MCF 10A (cell line): ENCODE results near the gene SHANK3. TPM values are rescaled to one million over a fixed set of nuclear protein-coding genes. Genes with fewer than 3 reads are reported as not detected.
A peak's percentile ranks its signal among the peaks of the same experiment; 100 is the strongest.

Experiments used
- BruUV-seq: library from RNA; stranded (reverse); fragments of 400-500 nt; replicated peaks from 2 replicates; lab custom pipeline; 2021; lab: Mats Ljungman, UMichigan
- CTCF ChIA-PET: fragments of 300-600 bp; sonication (Branson Sonifier 250); formaldehyde crosslinking; extraction: SDS; loops from one replicate; lab custom pipeline; 2021; ENCODE audit warnings: antibody characterized with exemption, inconsistent platforms; lab: Yijun Ruan, JAX
- POLR2A ChIA-PET: fragments of 300-600, 350-650 bp; sonication (Branson Sonifier 250); formaldehyde crosslinking; extraction: SDS; loops from one replicate; lab custom pipeline; 2020; ENCODE audit warnings: antibody characterized with exemption, inconsistent platforms; lab: Yijun Ruan, JAX
- DNase-seq: peaks from one replicate; pipeline ENCODE4 v3.0.0-alpha.2; 2018; ENCODE audit not compliant: unreplicated experiment
- H3K27ac Mint-ChIP-seq: one replicate; pipeline ENCODE4 v1.8.0; 2022; ENCODE audit warnings: mild to moderate bottlenecking, low read depth, mixed read lengths; ENCODE audit not compliant: unreplicated experiment
- H3K27me3 Mint-ChIP-seq: one replicate; pipeline ENCODE4 v1.8.0; 2022; ENCODE audit warnings: mixed read lengths; ENCODE audit not compliant: insufficient read depth, unreplicated experiment
- H3K36me3 Mint-ChIP-seq: one replicate; pipeline ENCODE4 v1.8.0; 2022; ENCODE audit warnings: mild to moderate bottlenecking, moderate library complexity, mixed read lengths; ENCODE audit not compliant: insufficient read depth, unreplicated experiment
- H3K4me1 Mint-ChIP-seq: one replicate; pipeline ENCODE4 v1.8.0; 2022; ENCODE audit warnings: mixed read lengths; ENCODE audit not compliant: insufficient read depth, unreplicated experiment
- H3K4me3 Mint-ChIP-seq: one replicate; pipeline ENCODE4 v1.8.0; 2022; ENCODE audit warnings: mild to moderate bottlenecking, moderate library complexity, mixed read lengths; ENCODE audit not compliant: unreplicated experiment
- H3K9me3 Mint-ChIP-seq: one replicate; pipeline ENCODE4 v1.8.0; 2022; ENCODE audit warnings: mixed read lengths; ENCODE audit not compliant: unreplicated experiment
- intact Hi-C: fragments of 100-400 bp; cut with micrococcal nuclease; formaldehyde crosslinking; loops from 2 replicates; pipeline ENCODE4 v1.14.1; 2022
- total RNA-seq: library from RNA; stranded (reverse); gene quantifications from 2 replicates; pipeline ENCODE4 v1.2.3, GENCODE V29; 2022
- TF ChIP-seq, protein P1 (sequence below): fragments of 200-600 bp; IDR thresholded peaks from one replicate; pipeline ENCODE4 v1.8.0; 2022; ENCODE audit warnings: antibody characterized with exemption, mild to moderate bottlenecking; ENCODE audit not compliant: unreplicated experiment

SHANK3 gene
- total RNA-seq, 1 experiment from 2014 or later: 1.2 TPM

GRCh38 chr22:50697667-50698506 lies 25.3 kb downstream of the SHANK3 start:
- no peaks in the 10 kb centered on the region for H3K36me3 Mint-ChIP-seq
- intact Hi-C loops: no loop called here
- DNase-seq: no peak
- H3K4me1 Mint-ChIP-seq: no peaks in the 10 kb centered on the region
- no TSS peak for BruUV-seq
- ChIA-PET CTCF (interaction anchor here (2.0 kb wide), 1 partner anchor 77 kb away, joined by 4 read pairs; no protein-coding TSS in a partner anchor), POLR2A (no interaction called here)
- H3K27ac Mint-ChIP-seq: no peak overlapping the region
- no peaks in the 10 kb centered on the region for H3K27me3 Mint-ChIP-seq
- H3K4me3 Mint-ChIP-seq: peak overlapping the region; percentile 69
- TF ChIP-seq, protein P1, sequence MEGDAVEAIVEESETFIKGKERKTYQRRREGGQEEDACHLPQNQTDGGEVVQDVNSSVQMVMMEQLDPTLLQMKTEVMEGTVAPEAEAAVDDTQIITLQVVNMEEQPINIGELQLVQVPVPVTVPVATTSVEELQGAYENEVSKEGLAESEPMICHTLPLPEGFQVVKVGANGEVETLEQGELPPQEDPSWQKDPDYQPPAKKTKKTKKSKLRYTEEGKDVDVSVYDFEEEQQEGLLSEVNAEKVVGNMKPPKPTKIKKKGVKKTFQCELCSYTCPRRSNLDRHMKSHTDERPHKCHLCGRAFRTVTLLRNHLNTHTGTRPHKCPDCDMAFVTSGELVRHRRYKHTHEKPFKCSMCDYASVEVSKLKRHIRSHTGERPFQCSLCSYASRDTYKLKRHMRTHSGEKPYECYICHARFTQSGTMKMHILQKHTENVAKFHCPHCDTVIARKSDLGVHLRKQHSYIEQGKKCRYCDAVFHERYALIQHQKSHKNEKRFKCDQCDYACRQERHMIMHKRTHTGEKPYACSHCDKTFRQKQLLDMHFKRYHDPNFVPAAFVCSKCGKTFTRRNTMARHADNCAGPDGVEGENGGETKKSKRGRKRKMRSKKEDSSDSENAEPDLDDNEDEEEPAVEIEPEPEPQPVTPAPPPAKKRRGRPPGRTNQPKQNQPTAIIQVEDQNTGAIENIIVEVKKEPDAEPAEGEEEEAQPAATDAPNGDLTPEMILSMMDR: no peak
- H3K9me3 Mint-ChIP-seq: no peaks in the 10 kb centered on the region

DNA sequence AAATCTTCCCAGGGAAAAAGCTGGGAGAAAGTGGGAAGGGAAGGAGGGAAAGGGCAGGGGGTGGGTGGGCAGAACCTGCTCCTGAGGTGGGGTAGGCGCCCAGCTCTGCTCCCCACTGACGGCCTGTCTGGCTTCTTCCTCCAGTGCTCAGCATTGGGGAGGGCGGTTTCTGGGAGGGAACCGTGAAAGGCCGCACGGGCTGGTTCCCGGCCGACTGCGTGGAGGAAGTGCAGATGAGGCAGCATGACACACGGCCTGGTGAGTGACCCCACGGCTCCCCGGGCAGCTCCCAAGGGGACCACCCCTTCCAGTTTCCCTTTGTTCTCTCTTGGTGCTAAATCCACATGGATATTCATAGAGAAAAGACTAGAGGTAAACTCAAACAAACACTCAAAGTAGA lies 25.9 kb downstream of the SHANK3 start:
- BruUV-seq: no TSS peak
- Mint-ChIP-seq H3K4me3 (peak overlapping the region; percentile 69), H3K36me3 (no peaks in the 10 kb centered on the region), H3K27me3 (no peaks in the 10 kb centered on the region), H3K27ac (no peak overlapping the region), H3K4me1 (no peaks in the 10 kb centered on the region), H3K9me3 (no peaks in the 10 kb centered on the region)
- intact Hi-C loops: no loop called here
- CTCF ChIA-PET: interaction anchor here (2.0 kb wide), 1 partner anchor 78 kb away, joined by 4 read pairs; no protein-coding TSS in a partner anchor
- no peak for DNase-seq
- POLR2A ChIA-PET: no interaction called here
- TF ChIP-seq, protein P1: no peak

- Mint-ChIP-seq H3K9me3 (no peaks in the 10 kb centered on the region), H3K36me3 (no peaks in the 10 kb centered on the region), H3K4me3 (peak overlapping the region; percentile 69), H3K27me3 (no peaks in the 10 kb centered on the region), H3K27ac (no peak overlapping the region), H3K4me1 (no peaks in the 10 kb centered on the region)
- no TSS peak for BruUV-seq
- intact Hi-C loops: no loop called here
- ChIA-PET CTCF (interaction anchor here (1.1 to 2.0 kb wide), 2 partner anchors 8 to 79 kb away, joined by 4 to 8 read pairs; no protein-coding TSS in a partner anchor), POLR2A (no interaction called here)
- DNase-seq: no peak
- TF ChIP-seq, protein P1: no peak
Observed at GRCh38 chr22:50699001-50699755, 26.6 kb downstream of the SHANK3 start.
